HepG2 (cell line): ENCODE data around the gene ADAM22. TPM values are rescaled to one million over a fixed set of nuclear protein-coding genes. Genes with fewer than 3 reads are reported as not detected.

Source experiments
- ATAC-seq: fragments of 200-7000 bp; cut with Tn5 transposase; 3 replicates; pipeline ENCODE4 v1.9.1; 2020; ENCODE audit warnings: mild to moderate bottlenecking, moderate library complexity
- BruUV-seq: library from RNA; stranded (reverse); fragments of 400-500 nt; replicated peaks from 2 replicates; lab custom pipeline; 2021; lab: Mats Ljungman, UMichigan
- CTCF ChIA-PET: fragments of 300-600 bp; formaldehyde crosslinking; extraction: SDS; loops from one replicate; lab custom pipeline; 2021; ENCODE audit warnings: low total read pairs, inconsistent platforms, low intra/inter-chr PET ratio; lab: Yijun Ruan, JAX
- POLR2A ChIA-PET: fragments of 350-600 bp; sonication (Branson Sonifier 250); formaldehyde crosslinking; loops from one replicate; lab custom pipeline; 2020; ENCODE audit warnings: antibody characterized with exemption, inconsistent platforms; lab: Yijun Ruan, JAX
- DNase-seq: peaks from one replicate; pipeline ENCODE4 v3.0.0-alpha.2; 2015; ENCODE audit warnings: low spot score
- FAIRE-seq: peaks from 3 replicates; lab custom pipeline; 2011; peaks lifted over from hg19 to GRCh38; lab: Jason Lieb, UNC
- H2AFZ ChIP-seq: one replicate; pipeline ENCODE4 v1.6.1; 2011; ENCODE audit warnings: low read length, inconsistent platforms
- H3K27ac ChIP-seq: fragments of 300-600 bp; 3 replicates; pipeline ENCODE4 v1.8.0; 2011; ENCODE audit warnings: mixed run types, mild to moderate bottlenecking, mixed read lengths, low read length, inconsistent platforms; ENCODE audit not compliant: insufficient read depth; ENCODE audit errors: extremely low read length
- H3K27me3 ChIP-seq, 2 experiments: fragments of 200-600 bp in 1 of 2; 2 replicates in 1 of 2; 3 replicates in 1 of 2; pipeline versions ENCODE4 v1.6.0 to v1.8.0; 2011; ENCODE audit warnings: low read length in 2 of 2, mild to moderate bottlenecking in 2 of 2, moderate library complexity in 2 of 2, inconsistent platforms in 1 of 2; ENCODE audit not compliant: insufficient read depth in 2 of 2, control insufficient read depth in 1 of 2
- H3K36me3 ChIP-seq, 2 experiments: fragments of 200-600 bp in 1 of 2; replicated peaks in 1 of 2; 2 replicates in 1 of 2; 3 replicates in 1 of 2; pipeline versions ENCODE4 v1.5.1 to v1.8.0; 2011; ENCODE audit warnings: low read length in 2 of 2, inconsistent platforms in 1 of 2; ENCODE audit not compliant: insufficient read depth in 2 of 2, control insufficient read depth in 1 of 2
- H3K4me1 ChIP-seq: 2 replicates; pipeline ENCODE4 v1.5.1; 2012; ENCODE audit warnings: low read length, inconsistent platforms; ENCODE audit not compliant: insufficient read depth
- H3K4me2 ChIP-seq: 2 replicates; pipeline ENCODE4 v1.6.0; 2011; ENCODE audit warnings: low read depth, low read length, inconsistent platforms
- H3K4me3 ChIP-seq, 3 experiments: fragments of 200-600 bp in 1 of 3; sonication (generic), shearing (Covaris generic) in 1 of 3; replicated peaks in 1 of 3; 2 replicates each; pipeline ENCODE4 v1.5.1; 2011 to 2016; ENCODE audit warnings: low read length in 3 of 3, inconsistent platforms in 2 of 3, low read depth in 2 of 3, mild to moderate bottlenecking in 2 of 3, control low read depth in 1 of 3, mixed read lengths in 1 of 3; ENCODE audit not compliant: insufficient read depth in 1 of 3
- H3K79me2 ChIP-seq: one replicate; pipeline ENCODE4 v1.6.1; 2011; ENCODE audit warnings: low read length, inconsistent platforms; ENCODE audit not compliant: insufficient read depth
- H3K9ac ChIP-seq: 2 replicates; pipeline ENCODE4 v1.6.0; 2011; ENCODE audit warnings: mild to moderate bottlenecking, low read depth, low read length, inconsistent platforms; ENCODE audit not compliant: insufficient read depth
- H3K9me3 ChIP-seq: 2 replicates; pipeline ENCODE4 v1.5.1; 2012; ENCODE audit warnings: mild to moderate bottlenecking, low read length
- H4K20me1 ChIP-seq: 2 replicates; pipeline ENCODE4 v1.6.0; 2011; ENCODE audit warnings: inconsistent platforms, mild to moderate bottlenecking, low read length, moderate library complexity; ENCODE audit not compliant: insufficient read depth
- ATF4 ChIP-seq, 2 experiments: fragments of 450-650 bp in 1 of 2; sonication (generic) in 1 of 2; formaldehyde crosslinking; IDR thresholded peaks; 2 replicates each; pipeline versions ENCODE4 v1.5.0 to v1.8.0; 2020 to 2022; ENCODE audit warnings: mild to moderate bottlenecking in 1 of 2, missing genetic modification reagents in 1 of 2
- FOXC1 ChIP-seq: sonication (generic); formaldehyde crosslinking; IDR thresholded peaks from 2 replicates; pipeline ENCODE4 v1.8.0; 2022; ENCODE audit warnings: mild to moderate bottlenecking, missing genetic modification reagents, borderline replicate concordance
- HHEX ChIP-seq: IDR thresholded peaks from 2 replicates; pipeline ENCODE4 v1.6.1; 2016; ENCODE audit warnings: control low read depth
- HNF1B ChIP-seq: sonication (generic); formaldehyde crosslinking; IDR thresholded peaks from 2 replicates; pipeline ENCODE4 v1.5.1; 2020; ENCODE audit warnings: mild to moderate bottlenecking, moderate library complexity, missing genetic modification reagents
- MED8 ChIP-seq: sonication (generic); formaldehyde crosslinking; IDR thresholded peaks from 2 replicates; pipeline ENCODE4 v1.8.1; 2023; ENCODE audit warnings: mild to moderate bottlenecking, missing genetic modification reagents; ENCODE audit not compliant: insufficient replicate concordance
- MEF2D ChIP-seq: sonication (generic); formaldehyde crosslinking; IDR thresholded peaks from 2 replicates; pipeline ENCODE4 v1.5.1; 2020; ENCODE audit warnings: mild to moderate bottlenecking, missing genetic modification reagents
- MXI1 ChIP-seq: IDR thresholded peaks from 3 replicates; pipeline ENCODE4 v1.6.1; 2012; ENCODE audit warnings: low read depth, low read length, inconsistent platforms, borderline replicate concordance
- RBM22 ChIP-seq: fragments of 200-400 bp; formaldehyde crosslinking; optimal IDR thresholded peaks from 2 replicates; pipeline ENCODE3; 2017; ENCODE audit warnings: mild to moderate bottlenecking, low read length, moderate library complexity
- SNAPC4 ChIP-seq: sonication (generic); formaldehyde crosslinking; IDR thresholded peaks from 2 replicates; pipeline ENCODE4 v1.4.0; 2020; ENCODE audit warnings: mild to moderate bottlenecking, missing genetic modification reagents
- SP140L ChIP-seq: sonication (generic); formaldehyde crosslinking; IDR thresholded peaks from 2 replicates; pipeline ENCODE4 v1.4.0; 2020; ENCODE audit warnings: missing genetic modification reagents, borderline replicate concordance
- ZMAT5 ChIP-seq: sonication (generic); formaldehyde crosslinking; IDR thresholded peaks from 2 replicates; pipeline ENCODE4 v1.5.0; 2020; ENCODE audit warnings: mild to moderate bottlenecking, low read depth, missing genetic modification reagents, borderline replicate concordance
- ZNF17 ChIP-seq: sonication (generic); formaldehyde crosslinking; IDR thresholded peaks from 2 replicates; pipeline ENCODE4 v1.5.0; 2020; ENCODE audit warnings: mild to moderate bottlenecking, missing genetic modification reagents
- ZNF180 ChIP-seq: sonication (generic); formaldehyde crosslinking; IDR thresholded peaks from 2 replicates; pipeline ENCODE4 v1.4.0; 2020; ENCODE audit warnings: low read depth, missing genetic modification reagents, borderline replicate concordance
- ZNF570 ChIP-seq: sonication (generic); formaldehyde crosslinking; IDR thresholded peaks from 2 replicates; pipeline ENCODE4 v1.4.0; 2020; ENCODE audit warnings: mild to moderate bottlenecking, missing genetic modification reagents, borderline replicate concordance
- ZNF607 ChIP-seq: sonication (generic); formaldehyde crosslinking; IDR thresholded peaks from 2 replicates; pipeline ENCODE4 v1.5.1; 2020; ENCODE audit warnings: missing genetic modification reagents, mild to moderate bottlenecking, borderline replicate concordance
- WGBS: methylation state at CpG from one replicate; pipeline ENCODE4 v1.1.6; 2017; ENCODE audit warnings: low lambda C conversion rate; 5-methylcytosine and 5-hydroxymethylcytosine counted together
- in situ Hi-C: cut with HindIII; loops from 2 replicates; pipeline ENCODE4 v1.10.0; 2017; ENCODE audit warnings: low pct_unique_long_range_greater_than_20kb; ENCODE audit not compliant: extremely low pct_ligation_motif_present
- intact Hi-C: fragments of 100-400 bp; cut with micrococcal nuclease; formaldehyde crosslinking; loops from one replicate; pipeline ENCODE4 v1.10.0; 2022; ENCODE audit not compliant: unreplicated experiment
- polyA plus RNA-seq, 8 experiments: library from polyadenylated mRNA; depleted of rRNA in 3 of 8; stranded (reverse) in 7 of 8; unstranded in 1 of 8; fragments of >200 nt; fragmentation: Illumina TruSeq in 4 of 8; extraction: Trizol in 4 of 8; gene quantifications; 2 replicates each; pipeline versions ENCODE4 v1.2.1 to v1.2.3, GENCODE V29; 2011 to 2016; ENCODE audit warnings: low read depth in 4 of 8, missing spikeins in 1 of 8, mixed read lengths in 1 of 8; ENCODE audit not compliant: insufficient read depth in 1 of 8
- total RNA-seq, 5 experiments: library from RNA; depleted of rRNA; stranded (reverse); fragments of >200 nt; fragmentation: Illumina TruSeq; extraction: Trizol; gene quantifications; 2 replicates each; pipeline ENCODE4 v1.2.3, GENCODE V29; 2016; ENCODE audit warnings: low read depth in 1 of 5

Gene ADAM22
- total and polyA plus RNA-seq, 2 of the 13 experiments (the other 11 are each of a cell fraction or from before 2014, with no cell fraction given): 1.9 to 6.7 TPM

- Histone ChIP-seq H3K9me3 (no peaks in the 10 kb centered on the region), H3K27ac (no peak overlapping the region), H3K4me3 (no peak overlapping the region), H3K9ac (no peak overlapping the region), H3K79me2 (no peaks in the 10 kb centered on the region), H3K4me2 (no peak overlapping the region), H3K27me3 (no peaks in the 10 kb centered on the region), H3K4me1 (peaks cover 16% of the 10 kb centered on the region), H2AFZ (no peak overlapping the region), H3K36me3 (no peaks in the 10 kb centered on the region), H4K20me1 (no peaks in the 10 kb centered on the region)
- ATAC-seq: no peak
- CTCF ChIA-PET: no interaction called here
- WGBS: 62% methylated on average over 2 of the region's 2 CpGs
- no peak for FAIRE-seq
- in situ Hi-C loops (loop anchor here (10.0 kb wide), 1 partner anchor 300 kb away; no protein-coding TSS in a partner anchor), intact Hi-C loops (no loop called here)
- no TSS peak for BruUV-seq
- DNase-seq: no peak
- POLR2A ChIA-PET: no interaction called here
- TF ChIP-seq MED8 (CRISPR knock-in tag) (no peak), HHEX (no peak), SP140L (CRISPR knock-in tag) (no peak), ATF4 (CRISPR knock-in tag; IDR thresholded peaks at IDR 0.05) (no peak), SNAPC4 (CRISPR knock-in tag) (no peak), RBM22 (no peak), MEF2D (no peak), MXI1 (no peak), ZNF180 (CRISPR knock-in tag) (no peak), HNF1B (CRISPR knock-in tag) (no peak), ZNF570 (CRISPR knock-in tag) (no peak), ZMAT5 (CRISPR knock-in tag) (no peak), FOXC1 (CRISPR knock-in tag) (no peak), ZNF607 (no peak), ZNF17 (CRISPR knock-in tag) (no peak)
These were observed 170.7 kb downstream of the ADAM22 start for GRCh38 chr7:88104732-88105131.
